HEK293 (cell line): ENCODE results near the gene GALT.

ENCODE experiments used
- EGR2 ChIP-seq: fragments of 450-650 bp; formaldehyde crosslinking; IDR thresholded peaks from 2 replicates; pipeline ENCODE4 v1.5.1; 2016; ENCODE audit warnings: low read depth, missing biosample characterization, missing genetic modification characterization
- GLIS1 ChIP-seq: fragments of 450-650 bp; formaldehyde crosslinking; IDR thresholded peaks from 2 replicates; pipeline ENCODE4 v1.5.1; 2016; ENCODE audit warnings: missing biosample characterization, missing genetic modification characterization
- HOXA7 ChIP-seq: sonication (generic); formaldehyde crosslinking; IDR thresholded peaks from 2 replicates; pipeline ENCODE4 v1.8.1; 2022; ENCODE audit warnings: missing genetic modification reagents, borderline replicate concordance
- HOXC10 ChIP-seq: sonication (generic); formaldehyde crosslinking; IDR thresholded peaks from 2 replicates; pipeline ENCODE4 v1.8.1; 2023; ENCODE audit warnings: mild to moderate bottlenecking, missing genetic modification reagents
- OVOL3 ChIP-seq: fragments of 450-650 bp; formaldehyde crosslinking; IDR thresholded peaks from 2 replicates; pipeline ENCODE4 v1.5.1; 2016; ENCODE audit warnings: missing biosample characterization, missing genetic modification characterization
- TSHZ1 ChIP-seq: fragments of 450-650 bp; formaldehyde crosslinking; IDR thresholded peaks from 2 replicates; pipeline ENCODE4 v1.5.1; 2016; ENCODE audit warnings: missing biosample characterization, missing genetic modification characterization, borderline replicate concordance
- WT1 ChIP-seq: fragments of 450-650 bp; formaldehyde crosslinking; IDR thresholded peaks from 2 replicates; pipeline ENCODE4 v1.5.1; 2016; ENCODE audit warnings: missing biosample characterization, missing genetic modification characterization
- ZBTB11 ChIP-seq: fragments of 450-650 bp; formaldehyde crosslinking; conservative IDR thresholded peaks from 2 replicates; pipeline ENCODE4 v1.5.1; 2016; ENCODE audit warnings: low read depth, missing biosample characterization, missing genetic modification characterization
- ZFHX2 ChIP-seq: fragments of 450-650 bp; formaldehyde crosslinking; conservative IDR thresholded peaks from 2 replicates; pipeline ENCODE4 v1.5.1; 2016; ENCODE audit warnings: missing biosample characterization, missing genetic modification characterization
- ZFP69B ChIP-seq: fragments of 450-650 bp; formaldehyde crosslinking; IDR thresholded peaks from 2 replicates; pipeline ENCODE4 v1.5.1; 2016; ENCODE audit warnings: missing biosample characterization, missing genetic modification characterization
- ZNF169 ChIP-seq: fragments of 450-650 bp; formaldehyde crosslinking; IDR thresholded peaks from 2 replicates; pipeline ENCODE4 v1.5.1; 2016; ENCODE audit warnings: missing biosample characterization, missing genetic modification characterization
- ZNF239 ChIP-seq: fragments of 450-650 bp; formaldehyde crosslinking; IDR thresholded peaks from 2 replicates; pipeline ENCODE4 v1.5.1; 2016; ENCODE audit warnings: missing biosample characterization, missing genetic modification characterization
- ZNF311 ChIP-seq: fragments of 450-650 bp; formaldehyde crosslinking; IDR thresholded peaks from 2 replicates; pipeline ENCODE4 v1.5.1; 2017; ENCODE audit warnings: missing biosample characterization, missing genetic modification characterization, borderline replicate concordance
- ZNF324 ChIP-seq: fragments of 450-650 bp; formaldehyde crosslinking; IDR thresholded peaks from 2 replicates; pipeline ENCODE4 v1.5.1; 2016; ENCODE audit warnings: missing biosample characterization, missing genetic modification characterization
- ZNF37A ChIP-seq: fragments of 450-650 bp; IDR thresholded peaks from 2 replicates; pipeline ENCODE4 v1.5.1; 2018; ENCODE audit warnings: missing biosample characterization, missing genetic modification characterization
- ZNF398 ChIP-seq: fragments of 450-650 bp; formaldehyde crosslinking; IDR thresholded peaks from 2 replicates; pipeline ENCODE4 v1.5.1; 2017; ENCODE audit warnings: missing biosample characterization, missing genetic modification characterization
- ZNF416 ChIP-seq: fragments of 450-650 bp; formaldehyde crosslinking; IDR thresholded peaks from 2 replicates; pipeline ENCODE4 v1.5.1; 2016; ENCODE audit warnings: missing biosample characterization, missing genetic modification characterization
- ZNF426 ChIP-seq: fragments of 450-650 bp; formaldehyde crosslinking; IDR thresholded peaks from 2 replicates; pipeline ENCODE4 v1.5.1; 2017; ENCODE audit warnings: missing biosample characterization, missing genetic modification characterization, mild to moderate bottlenecking, inconsistent platforms, moderate library complexity
- ZNF488 ChIP-seq: fragments of 450-650 bp; formaldehyde crosslinking; IDR thresholded peaks from 2 replicates; pipeline ENCODE4 v1.5.1; 2016; ENCODE audit warnings: missing biosample characterization, missing genetic modification characterization
- ZNF514 ChIP-seq: fragments of 450-650 bp; formaldehyde crosslinking; IDR thresholded peaks from 2 replicates; pipeline ENCODE4 v1.5.1; 2016; ENCODE audit warnings: missing biosample characterization, missing genetic modification characterization
- ZNF558 ChIP-seq: fragments of 450-650 bp; formaldehyde crosslinking; IDR thresholded peaks from 2 replicates; pipeline ENCODE4 v1.5.1; 2016; ENCODE audit warnings: missing biosample characterization, missing genetic modification characterization
- ZNF561 ChIP-seq: fragments of 450-650 bp; IDR thresholded peaks from 2 replicates; pipeline ENCODE4 v1.5.1; 2018; ENCODE audit warnings: missing biosample characterization, missing genetic modification characterization, borderline replicate concordance
- ZNF596 ChIP-seq: fragments of 450-650 bp; IDR thresholded peaks from 2 replicates; pipeline ENCODE4 v1.5.0; 2018; ENCODE audit warnings: missing biosample characterization, mild to moderate bottlenecking, missing genetic modification characterization, moderate library complexity
- ZNF610 ChIP-seq: fragments of 450-650 bp; formaldehyde crosslinking; IDR thresholded peaks from 2 replicates; pipeline ENCODE4 v1.5.1; 2016; ENCODE audit warnings: missing biosample characterization, missing genetic modification characterization, borderline replicate concordance
- ZNF704 ChIP-seq: fragments of 450-650 bp; formaldehyde crosslinking; IDR thresholded peaks from 2 replicates; pipeline ENCODE4 v1.5.1; 2016; ENCODE audit warnings: missing biosample characterization, missing genetic modification characterization
- ZNF768 ChIP-seq: fragments of 450-650 bp; formaldehyde crosslinking; IDR thresholded peaks from 2 replicates; pipeline ENCODE4 v1.5.1; 2018; ENCODE audit warnings: missing biosample characterization, mild to moderate bottlenecking, missing genetic modification characterization
- ZSCAN30 ChIP-seq: fragments of 450-650 bp; IDR thresholded peaks from 2 replicates; pipeline ENCODE4 v1.5.1; 2018; ENCODE audit warnings: missing biosample characterization, mild to moderate bottlenecking, missing genetic modification characterization, moderate library complexity

GALT gene

GRCh38 chr9:34662526-34663302 lies 16.2 kb downstream of the GALT start, which contains the start of gene CCL27 (continued):
- TF ChIP-seq TSHZ1 (tag by site-specific recombination): no peak
- no peak for TF ChIP-seq ZNF514 (tag by site-specific recombination)
- TF ChIP-seq ZNF398: no peak
- peak; percentile 37; the same call in 1 of the 2 replicates for TF ChIP-seq EGR2 (tag by site-specific recombination)
- TF ChIP-seq ZNF324 (tag by site-specific recombination): no peak
- TF ChIP-seq ZNF426 (tag by site-specific recombination): no peak
- no peak for TF ChIP-seq ZNF416 (tag by site-specific recombination)
- TF ChIP-seq ZSCAN30 (tag by site-specific recombination): no peak
- no peak for TF ChIP-seq GLIS1
- no peak for TF ChIP-seq ZNF239 (tag by site-specific recombination)
- TF ChIP-seq ZNF768 (tag by site-specific recombination): no peak
- no peak for TF ChIP-seq HOXA7 (CRISPR knock-in tag)
- no peak for TF ChIP-seq ZBTB11
- TF ChIP-seq ZNF558 (tag by site-specific recombination): peak; percentile 76; the same call in 1 of the 2 replicates
- no peak for TF ChIP-seq ZNF610 (tag by site-specific recombination)
- TF ChIP-seq ZNF488 (tag by site-specific recombination): no peak
- no peak for TF ChIP-seq HOXC10
- TF ChIP-seq ZNF37A (tag by site-specific recombination): no peak
- TF ChIP-seq ZNF561 (tag by site-specific recombination): no peak
- no peak for TF ChIP-seq OVOL3 (tag by site-specific recombination)
- TF ChIP-seq ZNF169 (tag by site-specific recombination): no peak
- TF ChIP-seq ZFP69B (tag by site-specific recombination): no peak
- TF ChIP-seq ZNF311 (tag by site-specific recombination): no peak
- 0 out of 2 replicates have a peak, but pooled peaks have one; percentile 23 for TF ChIP-seq WT1
- peak; percentile 43 for TF ChIP-seq ZFHX2 (tag by site-specific recombination)
- TF ChIP-seq ZNF596 (tag by site-specific recombination): no peak
- no peak for TF ChIP-seq ZNF704 (tag by site-specific recombination)
